ENCODE data around the gene ZNF584.

The ZNF584 gene

DNA sequence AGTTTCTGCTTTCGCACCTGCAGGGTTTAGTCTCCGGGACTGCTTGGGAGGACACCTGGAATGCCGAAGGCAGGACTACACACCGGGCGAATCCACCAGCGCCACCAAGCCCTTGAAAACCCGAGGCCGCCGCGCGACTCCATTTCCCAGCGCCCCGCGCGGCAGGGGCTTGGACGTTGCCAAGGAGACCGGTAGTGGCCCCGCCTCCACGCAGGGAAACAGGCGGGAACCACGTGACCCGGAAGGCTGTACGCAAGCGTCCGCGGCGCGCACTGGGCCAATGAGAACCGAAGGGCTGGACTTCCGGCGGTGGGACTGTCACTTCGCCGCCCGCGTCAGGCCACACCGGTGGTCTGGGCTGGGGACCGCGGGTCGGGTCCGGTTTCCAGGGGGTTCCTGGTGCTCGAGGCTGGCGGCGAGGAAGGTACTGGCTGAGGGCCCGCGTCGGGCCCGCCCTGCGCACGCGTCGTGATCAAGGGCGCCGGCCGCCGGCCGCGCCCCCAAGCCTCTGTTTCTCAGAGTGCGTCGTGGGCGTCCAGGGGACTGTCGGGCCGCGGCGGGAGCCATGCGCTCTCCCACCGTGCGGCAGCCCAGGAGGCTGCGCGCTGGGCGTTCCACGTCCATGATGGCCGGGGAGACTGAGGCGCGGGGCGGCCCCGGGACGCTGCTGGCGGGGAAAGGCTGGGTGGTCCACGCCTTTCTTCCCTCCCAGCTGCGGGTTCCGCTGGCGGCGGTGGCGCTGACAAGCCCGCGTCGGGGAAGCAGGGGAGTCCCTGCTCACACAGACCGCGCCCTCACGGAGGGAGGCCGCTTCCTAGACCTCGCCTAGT lies 58.5 kb downstream of the ZNF584 start, which contains the start of gene ZNF324:
Gene ZNF324, plus strand, starts transcription at position 321 of the 830 bp plus-strand sequence. CDS start 2,106 bp downstream, outside the sequence.
- H3K27ac Mint-ChIP-seq (ENCODE audit: low read depth): peak within 1 kb of the TSS; percentile 85
- peaks cover 9% of the 10 kb centered on the region for H3K36me3 Mint-ChIP-seq (ENCODE audit: insufficient read depth)
- peaks cover 20% of the 10 kb centered on the region for H3K4me1 Mint-ChIP-seq
- peak; percentile 96 for ATAC-seq (replicated peaks; ENCODE audit: extremely low read depth, poor library complexity, severe bottlenecking)
- peak; percentile 95 to 96 for DNase-seq (ENCODE audit: low spot score in 2 of 2)
- no peaks in the 10 kb centered on the region for H3K9me3 Mint-ChIP-seq
- H3K27me3 Mint-ChIP-seq: no peaks in the 10 kb centered on the region
- H3K4me3 Mint-ChIP-seq: peak within 1 kb of the TSS; percentile 85

Measured in central memory CD8-positive, alpha-beta T cell (primary cell).